NT2/D1 (cell line): ENCODE measurements around the gene HAP1.

ENCODE experiments used
- SUZ12 ChIP-seq: IDR thresholded peaks from 2 replicates; pipeline ENCODE4 v1.6.1; 2011; ENCODE audit not compliant: insufficient read length, insufficient read depth; ENCODE audit errors: extremely low read depth
- YY1 ChIP-seq: IDR thresholded peaks from 2 replicates; pipeline ENCODE4 v1.6.1; 2011; ENCODE audit not compliant: insufficient read length, insufficient read depth
- ZNF274 ChIP-seq: IDR thresholded peaks from 2 replicates; pipeline ENCODE4 v1.6.1; 2011; ENCODE audit warnings: mild to moderate bottlenecking, low read depth, low read length

GRCh38 chr17:41766135-41766534 is 31.7 kb upstream of the HAP1 start:
- TF ChIP-seq YY1, result no peak
- no peak for TF ChIP-seq ZNF274
- no peak for TF ChIP-seq SUZ12
